TTC549 (cell line): ENCODE data around the gene C1QTNF5.

Experiments
- FAIRE-seq: peaks from 2 replicates; lab custom pipeline; 2012; peaks lifted over from hg19 to GRCh38; lab: Jason Lieb, UNC

The C1QTNF5 gene

DNA sequence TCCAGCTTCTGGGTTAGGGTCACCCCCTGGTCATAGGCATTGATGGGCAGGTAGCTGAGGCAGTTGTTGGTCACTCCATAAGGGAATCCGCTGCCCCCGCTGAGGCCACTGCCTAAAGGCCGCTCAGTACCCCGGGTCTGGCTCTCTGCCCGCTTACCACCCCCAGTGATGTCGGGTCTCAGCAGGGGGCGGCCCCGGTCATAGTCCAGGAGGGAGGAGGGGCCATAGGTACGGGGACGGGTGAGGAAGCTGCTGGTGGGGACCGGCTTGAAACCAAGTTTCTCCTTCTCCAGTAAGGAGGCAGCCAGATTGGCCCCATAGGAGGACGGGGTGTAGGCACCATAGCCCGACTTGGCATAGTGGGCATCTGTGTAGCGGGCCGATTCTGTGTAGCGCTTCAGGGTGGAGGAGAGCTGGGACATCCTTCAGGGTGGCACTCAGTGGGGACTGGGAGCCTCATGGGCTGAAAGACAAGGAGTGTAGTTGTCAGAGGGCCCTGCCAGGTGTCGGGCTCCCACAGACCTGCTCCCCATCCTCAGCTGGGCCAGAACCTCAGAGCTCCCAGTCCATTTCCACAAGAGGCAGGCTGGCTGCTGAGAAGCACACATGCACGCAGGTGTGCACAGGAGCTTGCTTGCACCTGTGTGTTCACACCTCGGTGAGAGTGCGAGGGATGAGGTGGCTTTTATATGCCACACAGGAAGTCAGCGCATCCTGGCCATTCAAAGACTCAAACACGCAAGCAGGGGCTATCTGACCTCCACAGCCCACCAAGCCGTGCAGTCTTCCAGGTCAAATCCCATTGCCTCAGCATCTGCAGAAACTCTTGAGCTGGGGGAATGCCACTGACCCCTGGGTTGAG, 32.6 kb upstream of the C1QTNF5 start:
- FAIRE-seq: no peak

- no peak for FAIRE-seq
These were observed 31.8 kb upstream of the C1QTNF5 start for GRCh38 chr11:119372260-119373058.

- no peak for FAIRE-seq
These were observed 31.1 kb upstream of the C1QTNF5 start for GRCh38 chr11:119371778-119372182.

- FAIRE-seq: no peak
These were observed 30.5 kb upstream of the C1QTNF5 start for GRCh38 chr11:119371067-119371601.

GRCh38 chr11:119370486-119371046, 29.9 kb upstream of the C1QTNF5 start:
- FAIRE-seq: no peak

GRCh38 chr11:119369132-119369925, 28.6 kb upstream of the C1QTNF5 start:
- FAIRE-seq: no peak

GRCh38 chr11:119368121-119369034, 27.7 kb upstream of the C1QTNF5 start:
- no peak for FAIRE-seq

- FAIRE-seq: no peak
These were observed 27.0 kb upstream of the C1QTNF5 start for GRCh38 chr11:119367661-119368120.

DNA sequence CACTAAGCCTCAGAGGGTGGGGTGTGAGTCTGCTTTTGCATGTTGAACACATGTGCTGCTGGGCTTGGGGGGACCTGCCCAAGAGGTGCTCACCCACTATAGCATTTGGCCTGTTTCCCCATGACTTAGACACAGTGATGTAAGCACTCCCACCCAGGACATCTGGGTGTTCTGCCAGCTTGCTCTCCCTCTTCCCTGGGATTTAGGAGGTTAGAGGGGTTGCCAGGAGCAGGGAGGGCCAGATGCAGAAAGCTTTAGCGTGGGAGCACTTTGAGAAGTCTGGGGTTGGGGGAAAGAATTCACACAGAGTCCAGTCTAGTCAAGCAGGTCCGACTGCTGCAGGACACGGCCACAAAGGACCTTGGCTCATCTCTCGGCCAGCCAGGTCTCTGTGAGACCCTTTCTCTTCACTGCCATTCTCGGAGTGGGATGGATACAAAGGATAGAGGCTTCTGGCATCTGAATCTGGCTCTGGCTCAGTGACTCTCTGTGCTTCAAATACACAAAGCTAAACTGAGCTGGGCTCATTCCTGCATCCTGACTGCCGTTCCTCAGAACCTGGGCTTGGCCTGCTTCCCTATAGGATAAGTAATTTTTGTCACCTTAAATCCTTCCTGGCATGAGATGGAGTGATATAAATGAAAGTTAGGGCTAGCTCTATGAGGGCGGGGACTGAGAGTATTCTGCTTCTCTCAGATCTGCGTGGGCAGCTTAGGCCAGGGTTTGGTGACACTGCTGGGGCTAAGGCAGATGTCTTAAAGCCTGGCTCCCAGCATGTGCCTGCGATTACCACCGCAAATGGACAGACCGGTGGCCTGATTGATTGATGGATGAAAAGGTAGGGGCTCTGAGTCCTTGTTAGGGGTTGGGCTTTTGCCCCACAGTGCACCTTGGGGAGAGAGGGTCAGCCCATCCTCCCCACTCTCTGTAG, 26.3 kb upstream of the C1QTNF5 start:
- no peak for FAIRE-seq

- no peak for FAIRE-seq
These were observed 24.4 kb upstream of the C1QTNF5 start for GRCh38 chr11:119365071-119365591.

DNA sequence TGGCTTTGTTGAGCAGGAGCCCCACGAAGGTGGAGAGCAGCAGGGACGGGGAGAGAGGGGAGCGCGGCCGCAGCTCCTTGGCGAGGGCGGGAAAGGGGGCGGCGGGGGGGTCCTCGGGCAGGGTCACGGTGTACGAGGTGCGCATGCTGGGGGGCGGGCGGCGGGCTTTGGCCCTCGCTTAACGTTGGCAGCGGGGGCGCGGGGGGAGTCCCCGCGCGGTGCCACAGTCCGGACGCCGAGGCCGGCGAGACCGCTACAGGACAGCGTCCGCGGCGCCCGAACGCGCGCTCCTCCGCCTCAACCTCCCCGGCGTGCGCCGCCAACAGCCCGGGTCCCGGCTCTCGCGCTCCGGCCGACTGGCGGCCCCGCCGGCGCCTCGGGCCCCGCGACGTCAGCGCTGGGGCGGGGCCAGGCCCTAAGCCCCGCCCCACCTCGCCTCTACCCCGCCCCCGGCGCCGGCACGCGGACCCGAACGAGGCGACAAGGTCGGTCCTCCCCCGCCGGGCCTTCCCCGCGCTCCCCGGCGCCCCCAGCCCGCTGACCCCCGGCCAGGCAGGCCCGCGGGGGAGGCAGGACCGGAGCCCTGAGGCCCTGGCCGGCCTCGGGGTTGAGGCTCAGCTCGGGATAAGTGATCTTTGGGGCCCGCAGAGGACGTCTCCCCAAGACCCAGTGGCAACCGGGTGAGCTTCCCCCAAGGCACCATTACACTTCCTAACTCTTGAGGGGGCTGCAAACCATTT, 23.3 kb upstream of the C1QTNF5 start:
- no peak for FAIRE-seq

DNA sequence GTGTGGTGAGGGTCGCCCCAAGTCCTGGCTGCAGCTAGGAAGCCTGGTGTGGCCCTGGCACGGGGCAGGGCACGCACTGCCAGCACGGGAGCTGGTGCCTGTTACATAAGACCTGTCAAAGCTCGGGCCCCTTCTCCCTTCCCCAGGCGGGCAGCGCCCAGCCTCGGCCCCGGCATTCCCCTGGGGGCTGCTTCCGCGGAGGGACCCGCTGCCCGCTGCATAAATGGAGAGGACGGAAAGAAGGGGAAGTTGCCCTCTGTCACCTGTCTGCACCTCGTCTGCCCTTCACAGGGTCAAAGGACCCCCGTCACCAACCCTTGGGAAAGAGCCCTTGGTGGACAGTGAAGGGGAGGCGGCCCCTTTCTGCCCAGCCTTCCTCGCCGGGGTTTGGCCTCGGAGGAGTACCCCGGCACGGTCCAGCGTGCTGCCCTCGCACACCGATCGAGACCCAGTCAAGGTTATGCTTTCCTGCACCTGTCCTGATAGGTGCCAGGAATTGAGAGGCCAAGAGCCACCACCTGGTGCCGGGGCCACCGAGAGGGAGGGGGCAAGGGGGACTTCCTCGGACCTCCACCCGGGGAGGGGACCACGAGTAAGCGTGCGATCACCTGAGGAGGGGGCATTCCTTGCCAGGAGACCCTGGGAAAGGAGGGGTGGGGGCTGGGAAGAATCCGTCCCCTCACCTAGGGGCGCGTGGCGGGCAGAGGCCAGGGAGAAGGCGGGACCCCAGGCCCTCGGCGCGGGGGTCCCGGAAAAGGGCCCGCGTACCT, 22.6 kb upstream of the C1QTNF5 start:
- no peak for FAIRE-seq

- no peak for FAIRE-seq
These were observed 22.0 kb upstream of the C1QTNF5 start for GRCh38 chr11:119362741-119363080.

DNA sequence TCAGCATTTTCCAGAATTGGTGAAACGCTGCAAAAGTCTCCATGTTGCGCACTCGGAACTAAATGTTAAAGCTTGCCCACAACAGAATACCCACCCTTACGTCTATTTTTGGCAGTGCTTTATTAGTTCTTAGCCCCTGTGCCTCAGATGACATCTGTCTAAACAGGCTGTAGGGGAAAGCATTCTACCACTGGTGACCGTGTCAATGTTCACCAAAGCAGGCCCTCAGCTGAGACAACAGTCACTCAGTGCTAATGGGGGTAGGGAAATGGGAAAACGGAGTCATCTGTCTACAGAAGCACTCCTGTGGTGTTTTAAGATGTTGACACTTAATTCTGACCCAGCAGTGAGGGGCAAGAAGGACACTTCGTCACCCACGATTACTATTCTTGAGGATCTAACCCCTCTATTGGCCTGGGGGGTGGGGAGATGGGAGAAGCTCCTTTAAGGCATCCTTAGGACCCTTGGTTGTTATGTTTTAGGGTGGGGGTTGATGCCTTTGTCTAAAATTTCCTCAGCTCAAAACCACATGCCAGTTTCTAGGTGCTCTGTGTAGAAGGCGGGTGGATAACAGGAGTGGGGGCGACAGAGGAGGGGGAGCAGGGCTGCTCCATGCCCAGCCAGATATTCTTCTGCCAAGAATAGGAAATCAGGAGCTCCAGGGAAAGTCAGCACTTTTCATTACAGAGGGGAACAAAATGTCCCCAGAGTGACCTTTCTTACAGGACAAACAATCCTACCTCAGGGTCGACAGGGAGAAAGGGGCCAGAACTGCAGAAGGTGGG, 21.4 kb upstream of the C1QTNF5 start:
- FAIRE-seq: no peak

DNA sequence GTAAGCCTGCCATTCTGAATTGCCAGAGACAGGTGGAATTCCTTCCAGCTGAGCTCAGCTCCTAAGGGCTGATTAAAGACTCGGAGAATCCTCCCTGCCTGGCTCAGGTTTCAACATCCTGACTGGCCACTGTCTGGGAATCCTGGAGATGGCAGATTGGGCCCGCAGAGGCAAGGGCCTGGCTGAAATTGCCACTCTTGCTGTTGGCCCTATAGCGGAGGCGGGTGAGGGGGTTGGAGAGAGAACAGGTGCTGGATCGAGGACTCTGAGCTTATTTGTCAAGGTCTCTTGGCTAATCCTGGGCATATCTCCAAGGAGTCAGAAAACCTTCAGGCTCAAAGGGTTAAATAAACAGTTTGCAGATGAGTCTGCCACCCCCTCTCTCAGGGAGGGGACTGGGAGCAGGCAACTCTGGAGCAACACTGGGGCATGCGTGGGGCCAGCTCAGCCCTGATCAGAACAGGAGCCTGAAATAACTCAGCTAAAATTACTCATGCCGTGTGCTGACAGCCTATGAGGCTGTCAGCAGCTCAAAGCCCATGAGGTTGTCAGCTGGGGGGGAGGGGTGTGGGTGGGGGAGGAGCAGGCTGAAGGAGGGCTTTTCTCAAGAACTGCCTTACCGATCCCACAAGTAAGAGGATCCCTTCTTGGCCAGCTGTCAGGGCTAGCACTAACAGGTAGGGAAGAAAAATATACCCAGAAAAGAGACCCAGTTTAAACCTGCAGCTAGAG, 20.5 kb upstream of the C1QTNF5 start:
- no peak for FAIRE-seq
